Kidney epithelial cell (primary cell): ENCODE results near the gene SMTNL1. TPM values are rescaled to one million over a fixed set of nuclear protein-coding genes. Genes with fewer than 3 reads are reported as not detected.

Experiments
- DNase-seq: peaks from one replicate; pipeline ENCODE4 v3.0.0-alpha.2; 2010; ENCODE audit warnings: low read depth
- H3K27me3 ChIP-seq: 2 replicates; pipeline ENCODE4 v1.6.0; 2011; ENCODE audit warnings: low read length; ENCODE audit not compliant: control insufficient read depth, insufficient read depth
- H3K36me3 ChIP-seq: 2 replicates; pipeline ENCODE4 v1.5.1; 2011; ENCODE audit warnings: low read length; ENCODE audit not compliant: control insufficient read depth, insufficient read depth
- H3K4me3 ChIP-seq: 2 replicates; pipeline ENCODE4 v1.5.1; 2011; ENCODE audit warnings: low read depth, mild to moderate bottlenecking, control low read depth, low read length
- total RNA-seq: library from RNA; depleted of rRNA; stranded (reverse); fragments of >200 nt; gene quantifications from 2 replicates; pipeline ENCODE4 v1.2.3, GENCODE V29; 2015
- TF ChIP-seq, protein P1 (sequence below): IDR thresholded peaks from 2 replicates; pipeline ENCODE4 v1.5.1; 2011; ENCODE audit warnings: mild to moderate bottlenecking, moderate library complexity, low read length, control low read depth, inconsistent platforms; ENCODE audit not compliant: insufficient read depth, poor library complexity, severe bottlenecking

SMTNL1 gene
- total RNA-seq, 1 donor from 2014 or later, result not detected

GRCh38 chr11:57493507-57494503, 43.6 kb upstream of the SMTNL1 start:
- TF ChIP-seq, protein P1, sequence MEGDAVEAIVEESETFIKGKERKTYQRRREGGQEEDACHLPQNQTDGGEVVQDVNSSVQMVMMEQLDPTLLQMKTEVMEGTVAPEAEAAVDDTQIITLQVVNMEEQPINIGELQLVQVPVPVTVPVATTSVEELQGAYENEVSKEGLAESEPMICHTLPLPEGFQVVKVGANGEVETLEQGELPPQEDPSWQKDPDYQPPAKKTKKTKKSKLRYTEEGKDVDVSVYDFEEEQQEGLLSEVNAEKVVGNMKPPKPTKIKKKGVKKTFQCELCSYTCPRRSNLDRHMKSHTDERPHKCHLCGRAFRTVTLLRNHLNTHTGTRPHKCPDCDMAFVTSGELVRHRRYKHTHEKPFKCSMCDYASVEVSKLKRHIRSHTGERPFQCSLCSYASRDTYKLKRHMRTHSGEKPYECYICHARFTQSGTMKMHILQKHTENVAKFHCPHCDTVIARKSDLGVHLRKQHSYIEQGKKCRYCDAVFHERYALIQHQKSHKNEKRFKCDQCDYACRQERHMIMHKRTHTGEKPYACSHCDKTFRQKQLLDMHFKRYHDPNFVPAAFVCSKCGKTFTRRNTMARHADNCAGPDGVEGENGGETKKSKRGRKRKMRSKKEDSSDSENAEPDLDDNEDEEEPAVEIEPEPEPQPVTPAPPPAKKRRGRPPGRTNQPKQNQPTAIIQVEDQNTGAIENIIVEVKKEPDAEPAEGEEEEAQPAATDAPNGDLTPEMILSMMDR, result peak; percentile 98
- no peaks in the 10 kb centered on the region for H3K36me3 ChIP-seq
- no peak overlapping the region for H3K4me3 ChIP-seq
- no peak for DNase-seq
- no peaks in the 10 kb centered on the region for H3K27me3 ChIP-seq

GRCh38 chr11:57496109-57496820, 41.1 kb upstream of the SMTNL1 start:
- DNase-seq, result no peak
- Histone ChIP-seq H3K27me3 (no peaks in the 10 kb centered on the region), H3K36me3 (no peaks in the 10 kb centered on the region), H3K4me3 (no peak overlapping the region)
- TF ChIP-seq, protein P1, result no peak

DNA sequence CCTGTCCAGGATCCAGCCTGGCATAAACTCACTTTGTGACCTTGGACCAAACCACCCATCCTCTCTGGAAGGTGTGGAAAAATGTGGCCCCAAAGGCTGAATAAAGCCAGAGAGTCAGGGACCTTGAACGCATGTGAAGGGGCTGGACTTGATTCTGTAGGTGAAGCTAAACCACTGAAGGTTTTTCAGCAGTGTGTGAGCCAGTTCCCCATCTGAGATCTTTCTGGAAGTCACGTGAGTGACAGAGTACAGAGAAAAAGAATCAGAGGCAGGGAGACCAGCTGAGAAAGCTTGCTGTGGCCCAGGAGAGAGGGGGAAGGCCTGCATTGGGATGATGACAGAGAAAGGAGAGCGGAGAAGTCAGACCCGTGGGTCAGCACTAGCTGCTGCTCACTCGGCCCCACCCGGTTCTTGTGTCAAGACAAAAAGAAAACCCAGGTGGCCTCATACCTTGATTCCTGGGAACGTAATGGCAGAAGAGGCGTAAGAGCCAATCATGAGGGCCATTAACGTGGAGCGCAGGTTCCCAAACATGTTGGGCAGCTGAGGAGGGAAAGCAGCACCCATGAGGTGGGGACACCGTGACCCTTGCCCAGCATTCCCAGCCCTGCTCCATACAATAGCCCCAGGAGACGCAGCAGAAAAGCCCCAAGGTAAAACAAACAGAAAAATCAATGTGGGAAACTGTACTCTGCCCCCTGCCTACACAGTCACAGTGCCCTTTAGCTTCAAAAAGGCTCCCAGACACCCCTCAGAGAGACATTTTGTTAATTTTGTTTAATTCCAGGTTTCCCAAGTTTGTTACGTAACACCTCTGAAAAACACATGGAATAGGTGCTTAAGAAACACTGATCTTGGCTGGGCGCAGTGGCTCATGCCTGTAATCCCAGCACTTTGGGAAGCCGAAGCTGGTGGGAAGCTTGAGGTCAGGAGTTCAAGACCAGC, 39.8 kb upstream of the SMTNL1 start:
- TF ChIP-seq, protein P1, result no peak
- no peak overlapping the region for H3K4me3 ChIP-seq
- no peaks in the 10 kb centered on the region for H3K36me3 ChIP-seq
- no peaks in the 10 kb centered on the region for H3K27me3 ChIP-seq
- no peak for DNase-seq

DNA sequence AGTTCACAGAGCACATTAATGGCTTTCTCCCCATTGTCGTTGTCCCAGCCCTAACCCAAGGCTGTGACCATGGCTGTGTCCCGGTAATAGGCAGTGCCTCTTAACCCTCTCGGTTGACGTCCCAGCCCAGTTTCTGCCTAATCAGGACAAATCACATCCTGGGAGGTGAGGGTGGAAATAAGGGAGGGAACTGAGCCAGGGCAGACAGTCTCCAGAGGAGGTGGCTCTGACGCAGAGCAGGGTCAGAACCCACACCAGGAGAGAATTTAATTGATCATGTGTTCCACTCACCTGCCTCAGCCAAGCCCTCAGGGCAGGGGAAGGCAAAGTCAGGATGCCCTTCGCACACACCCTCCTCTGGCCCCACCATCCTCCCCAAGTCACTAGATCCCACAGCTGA, 38.9 kb upstream of the SMTNL1 start:
- no peaks in the 10 kb centered on the region for H3K36me3 ChIP-seq
- DNase-seq, result no peak
- H3K4me3 ChIP-seq, result no peak overlapping the region
- no peaks in the 10 kb centered on the region for H3K27me3 ChIP-seq
- TF ChIP-seq, protein P1, result no peak

GRCh38 chr11:57499413-57499982, 37.9 kb upstream of the SMTNL1 start:
- peak overlapping the region; percentile 30 for H3K4me3 ChIP-seq
- H3K36me3 ChIP-seq, result no peaks in the 10 kb centered on the region
- DNase-seq, result peak; percentile 39
- no peaks in the 10 kb centered on the region for H3K27me3 ChIP-seq
- TF ChIP-seq, protein P1, result no peak
